SK-N-SH (cell line): ENCODE data around the gene RAI1.

Experiments used
- EP300 ChIP-seq, 2 experiments: IDR thresholded peaks; 2 replicates each; pipeline versions ENCODE4 v1.4.0 to v1.6.1; 2012; ENCODE audit warnings: borderline replicate concordance in 1 of 2, low read depth in 1 of 2, low read length in 1 of 2
- FOSL2 ChIP-seq: IDR thresholded peaks from 2 replicates; pipeline ENCODE4 v1.4.0; 2012; ENCODE audit warnings: low read depth, mild to moderate bottlenecking, moderate library complexity, borderline replicate concordance
- GABPA ChIP-seq: IDR thresholded peaks from 2 replicates; pipeline ENCODE4 v1.4.0; 2012; ENCODE audit warnings: low read depth, mild to moderate bottlenecking
- MXI1 ChIP-seq: IDR thresholded peaks from 2 replicates; pipeline ENCODE4 v1.6.1; 2012; ENCODE audit warnings: mild to moderate bottlenecking, low read depth, low read length, improper control_type of control experiment
- NRF1 ChIP-seq: IDR thresholded peaks from 2 replicates; pipeline ENCODE4 v1.6.1; 2012; ENCODE audit warnings: low read depth, mild to moderate bottlenecking, low read length
- POLR2AphosphoS5 ChIP-seq: IDR thresholded peaks from 2 replicates; pipeline ENCODE4 v1.6.1; 2012; ENCODE audit warnings: low read depth, low read length
- RFX5 ChIP-seq: IDR thresholded peaks from 2 replicates; pipeline ENCODE4 v1.6.1; 2012; ENCODE audit warnings: mild to moderate bottlenecking, improper control_type of control experiment, low read length
- SMC3 ChIP-seq: IDR thresholded peaks from 2 replicates; pipeline ENCODE4 v1.6.1; 2012; ENCODE audit warnings: low read depth, low read length, improper control_type of control experiment
- USF1 ChIP-seq: IDR thresholded peaks from 2 replicates; pipeline ENCODE4 v1.4.0; 2012; ENCODE audit warnings: low read depth, borderline replicate concordance
- TF ChIP-seq, protein P1 (sequence below): fragments of 200-600 bp; sonication (generic); IDR thresholded peaks from 2 replicates; pipeline ENCODE4 v1.6.1; 2017; ENCODE audit warnings: antibody characterized with exemption, mild to moderate bottlenecking, moderate library complexity
- TF ChIP-seq, protein P2 (sequence below): IDR thresholded peaks from 2 replicates; pipeline ENCODE4 v1.6.1; 2012; ENCODE audit warnings: mild to moderate bottlenecking, low read depth, low read length, moderate library complexity
- TF ChIP-seq, protein P3 (sequence below): fragments of 150-350 bp; IDR thresholded peaks from 2 replicates; pipeline ENCODE4 v1.6.1; 2017; ENCODE audit warnings: antibody characterized with exemption, low read length, low read depth, borderline replicate concordance

- TF ChIP-seq, protein P1, sequence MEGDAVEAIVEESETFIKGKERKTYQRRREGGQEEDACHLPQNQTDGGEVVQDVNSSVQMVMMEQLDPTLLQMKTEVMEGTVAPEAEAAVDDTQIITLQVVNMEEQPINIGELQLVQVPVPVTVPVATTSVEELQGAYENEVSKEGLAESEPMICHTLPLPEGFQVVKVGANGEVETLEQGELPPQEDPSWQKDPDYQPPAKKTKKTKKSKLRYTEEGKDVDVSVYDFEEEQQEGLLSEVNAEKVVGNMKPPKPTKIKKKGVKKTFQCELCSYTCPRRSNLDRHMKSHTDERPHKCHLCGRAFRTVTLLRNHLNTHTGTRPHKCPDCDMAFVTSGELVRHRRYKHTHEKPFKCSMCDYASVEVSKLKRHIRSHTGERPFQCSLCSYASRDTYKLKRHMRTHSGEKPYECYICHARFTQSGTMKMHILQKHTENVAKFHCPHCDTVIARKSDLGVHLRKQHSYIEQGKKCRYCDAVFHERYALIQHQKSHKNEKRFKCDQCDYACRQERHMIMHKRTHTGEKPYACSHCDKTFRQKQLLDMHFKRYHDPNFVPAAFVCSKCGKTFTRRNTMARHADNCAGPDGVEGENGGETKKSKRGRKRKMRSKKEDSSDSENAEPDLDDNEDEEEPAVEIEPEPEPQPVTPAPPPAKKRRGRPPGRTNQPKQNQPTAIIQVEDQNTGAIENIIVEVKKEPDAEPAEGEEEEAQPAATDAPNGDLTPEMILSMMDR, result no peak
- TF ChIP-seq SMC3 (no peak), GABPA (no peak), MXI1 (no peak), USF1 (no peak), RFX5 (no peak), NRF1 (no peak), FOSL2 (no peak), POLR2AphosphoS5 (no peak), EP300 (IDR thresholded peaks at IDR 0.05; ENCODE audit: borderline replicate concordance in 1 of 2, low read depth in 1 of 2, low read length in 1 of 2) (no peak)
- TF ChIP-seq, protein P2, sequence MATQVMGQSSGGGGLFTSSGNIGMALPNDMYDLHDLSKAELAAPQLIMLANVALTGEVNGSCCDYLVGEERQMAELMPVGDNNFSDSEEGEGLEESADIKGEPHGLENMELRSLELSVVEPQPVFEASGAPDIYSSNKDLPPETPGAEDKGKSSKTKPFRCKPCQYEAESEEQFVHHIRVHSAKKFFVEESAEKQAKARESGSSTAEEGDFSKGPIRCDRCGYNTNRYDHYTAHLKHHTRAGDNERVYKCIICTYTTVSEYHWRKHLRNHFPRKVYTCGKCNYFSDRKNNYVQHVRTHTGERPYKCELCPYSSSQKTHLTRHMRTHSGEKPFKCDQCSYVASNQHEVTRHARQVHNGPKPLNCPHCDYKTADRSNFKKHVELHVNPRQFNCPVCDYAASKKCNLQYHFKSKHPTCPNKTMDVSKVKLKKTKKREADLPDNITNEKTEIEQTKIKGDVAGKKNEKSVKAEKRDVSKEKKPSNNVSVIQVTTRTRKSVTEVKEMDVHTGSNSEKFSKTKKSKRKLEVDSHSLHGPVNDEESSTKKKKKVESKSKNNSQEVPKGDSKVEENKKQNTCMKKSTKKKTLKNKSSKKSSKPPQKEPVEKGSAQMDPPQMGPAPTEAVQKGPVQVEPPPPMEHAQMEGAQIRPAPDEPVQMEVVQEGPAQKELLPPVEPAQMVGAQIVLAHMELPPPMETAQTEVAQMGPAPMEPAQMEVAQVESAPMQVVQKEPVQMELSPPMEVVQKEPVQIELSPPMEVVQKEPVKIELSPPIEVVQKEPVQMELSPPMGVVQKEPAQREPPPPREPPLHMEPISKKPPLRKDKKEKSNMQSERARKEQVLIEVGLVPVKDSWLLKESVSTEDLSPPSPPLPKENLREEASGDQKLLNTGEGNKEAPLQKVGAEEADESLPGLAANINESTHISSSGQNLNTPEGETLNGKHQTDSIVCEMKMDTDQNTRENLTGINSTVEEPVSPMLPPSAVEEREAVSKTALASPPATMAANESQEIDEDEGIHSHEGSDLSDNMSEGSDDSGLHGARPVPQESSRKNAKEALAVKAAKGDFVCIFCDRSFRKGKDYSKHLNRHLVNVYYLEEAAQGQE, result no peak
- TF ChIP-seq, protein P3, sequence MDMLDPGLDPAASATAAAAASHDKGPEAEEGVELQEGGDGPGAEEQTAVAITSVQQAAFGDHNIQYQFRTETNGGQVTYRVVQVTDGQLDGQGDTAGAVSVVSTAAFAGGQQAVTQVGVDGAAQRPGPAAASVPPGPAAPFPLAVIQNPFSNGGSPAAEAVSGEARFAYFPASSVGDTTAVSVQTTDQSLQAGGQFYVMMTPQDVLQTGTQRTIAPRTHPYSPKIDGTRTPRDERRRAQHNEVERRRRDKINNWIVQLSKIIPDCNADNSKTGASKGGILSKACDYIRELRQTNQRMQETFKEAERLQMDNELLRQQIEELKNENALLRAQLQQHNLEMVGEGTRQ, result no peak
Observed at GRCh38 chr17:17683710-17684365, 2.6 kb downstream of the RAI1 start.
